GM13977 (cell line): Measurements from ENCODE around the gene EIF4G3.
"Not testable (repeated sequence)": the region's sequence is repeated elsewhere in the genome, so short reads cannot be mapped to it uniquely, and the experiment has no call there.

Experiments used
- DNase-seq: peaks from one replicate; pipeline ENCODE4 v3.0.0; 2012; ENCODE audit warnings: low spot score
- in situ Hi-C: fragments of 300-500 bp; cut with MboI; formaldehyde crosslinking; loops from one replicate; pipeline ENCODE4 v1.12.0; 2022; ENCODE audit warnings: low sequenced_read_pairs, low pct_unique_long_range_greater_than_20kb, mixed read lengths, inconsistent platforms; ENCODE audit not compliant: unreplicated experiment
- TF ChIP-seq, protein P1 (sequence below): IDR thresholded peaks from 2 replicates; pipeline ENCODE4 v1.5.1; 2012; ENCODE audit warnings: mild to moderate bottlenecking, control low read depth; ENCODE audit not compliant: insufficient read depth; ENCODE audit errors: extremely low read depth, missing control alignments

Gene EIF4G3

DNA sequence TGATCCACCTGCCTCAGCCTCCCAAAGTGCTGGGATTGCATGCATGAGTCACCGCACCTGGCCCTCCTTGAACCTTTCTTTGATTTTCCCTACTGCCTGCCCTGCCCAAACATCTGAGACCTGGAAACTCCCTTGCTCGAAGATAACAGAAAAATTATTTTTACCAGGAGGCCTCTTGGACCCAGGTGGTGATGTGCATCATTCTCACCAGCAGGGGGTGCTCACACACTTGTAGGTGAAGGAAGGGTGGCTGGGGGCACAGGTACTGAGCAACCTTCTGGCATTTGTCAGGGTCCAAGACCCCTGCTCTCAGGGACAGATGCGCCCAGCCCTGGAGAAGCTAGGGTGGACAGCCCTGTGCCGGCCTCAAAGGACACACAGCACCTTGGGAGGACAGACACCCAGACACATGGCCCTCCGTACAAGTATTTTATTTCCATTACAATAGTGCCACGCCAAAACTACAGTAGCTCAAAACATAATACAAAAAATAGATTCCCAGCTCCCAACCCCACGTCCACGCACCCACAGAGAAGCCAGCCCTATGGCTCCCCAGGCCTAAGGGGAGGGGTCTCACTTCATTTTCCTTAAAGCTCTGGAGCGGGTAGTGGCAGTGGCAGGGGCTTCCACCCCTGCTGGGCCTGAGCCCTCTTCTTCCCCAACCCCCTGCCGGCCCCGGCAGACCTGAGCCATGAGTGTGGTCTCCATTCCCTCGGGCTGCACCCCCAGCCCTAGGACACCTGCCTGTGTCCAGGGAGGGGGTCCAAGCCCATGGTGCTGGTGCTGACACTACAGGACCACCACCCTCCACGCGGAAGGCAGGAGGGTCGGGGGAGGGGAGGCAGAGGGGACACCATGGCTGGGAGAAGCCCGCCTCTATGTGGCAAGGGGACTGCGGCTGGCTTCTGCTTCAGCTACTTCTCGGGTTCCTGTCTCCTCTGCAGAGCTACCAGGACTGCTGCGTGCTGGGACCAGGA, 40.4 kb upstream of the EIF4G3 start:
- TF ChIP-seq, protein P1, sequence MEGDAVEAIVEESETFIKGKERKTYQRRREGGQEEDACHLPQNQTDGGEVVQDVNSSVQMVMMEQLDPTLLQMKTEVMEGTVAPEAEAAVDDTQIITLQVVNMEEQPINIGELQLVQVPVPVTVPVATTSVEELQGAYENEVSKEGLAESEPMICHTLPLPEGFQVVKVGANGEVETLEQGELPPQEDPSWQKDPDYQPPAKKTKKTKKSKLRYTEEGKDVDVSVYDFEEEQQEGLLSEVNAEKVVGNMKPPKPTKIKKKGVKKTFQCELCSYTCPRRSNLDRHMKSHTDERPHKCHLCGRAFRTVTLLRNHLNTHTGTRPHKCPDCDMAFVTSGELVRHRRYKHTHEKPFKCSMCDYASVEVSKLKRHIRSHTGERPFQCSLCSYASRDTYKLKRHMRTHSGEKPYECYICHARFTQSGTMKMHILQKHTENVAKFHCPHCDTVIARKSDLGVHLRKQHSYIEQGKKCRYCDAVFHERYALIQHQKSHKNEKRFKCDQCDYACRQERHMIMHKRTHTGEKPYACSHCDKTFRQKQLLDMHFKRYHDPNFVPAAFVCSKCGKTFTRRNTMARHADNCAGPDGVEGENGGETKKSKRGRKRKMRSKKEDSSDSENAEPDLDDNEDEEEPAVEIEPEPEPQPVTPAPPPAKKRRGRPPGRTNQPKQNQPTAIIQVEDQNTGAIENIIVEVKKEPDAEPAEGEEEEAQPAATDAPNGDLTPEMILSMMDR = peak; percentile 82
- in situ Hi-C loops = no loop called here
- peak; percentile 77 for DNase-seq

DNA sequence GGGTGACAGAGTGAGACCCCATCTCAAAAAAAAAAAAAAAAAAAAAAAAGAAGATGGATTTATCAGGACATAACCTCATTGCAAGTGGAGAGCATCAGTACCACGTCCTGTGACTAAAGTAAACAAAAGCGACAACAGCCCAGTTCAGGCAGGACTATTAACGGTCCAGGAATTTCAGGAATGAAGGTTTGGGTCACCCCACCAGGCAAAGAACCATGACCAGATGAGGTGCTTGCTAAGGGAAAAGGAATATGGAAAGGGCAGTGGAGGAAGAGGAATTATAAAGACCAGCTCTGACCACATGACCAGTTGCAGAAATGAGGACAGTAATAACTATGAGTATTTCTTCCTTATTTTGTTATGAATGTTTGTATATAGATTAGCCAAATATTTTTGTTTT, 35.4 kb upstream of the EIF4G3 start:
- DNase-seq = no peak
- in situ Hi-C loops = no loop called here
- TF ChIP-seq, protein P1 = no peak

DNA sequence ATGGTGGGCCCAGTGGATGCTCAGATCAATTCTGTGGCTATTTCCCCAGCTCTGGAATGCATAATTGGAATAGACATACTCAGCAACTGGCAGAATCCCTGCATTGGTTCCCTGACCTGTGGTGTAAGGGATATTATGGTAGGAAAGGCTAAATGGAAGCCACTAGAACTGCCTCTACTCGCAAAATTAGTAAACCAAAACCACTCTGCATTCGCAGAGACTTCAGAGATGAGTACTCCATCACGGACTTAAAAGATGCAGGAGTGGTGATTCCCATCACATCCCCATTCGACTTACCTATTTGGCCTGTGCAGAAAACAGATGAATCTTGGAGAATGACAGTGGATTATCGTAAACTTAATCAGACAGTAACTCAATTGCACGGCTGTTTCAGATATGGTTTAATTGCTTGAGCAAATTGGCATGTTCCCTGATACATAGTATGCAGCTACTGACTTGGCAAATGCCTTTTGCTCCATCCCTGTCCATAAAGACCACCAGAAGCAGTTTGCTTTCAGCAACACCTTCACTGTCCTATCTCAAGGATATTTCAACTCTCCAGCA, 31.5 kb upstream of the EIF4G3 start:
- in situ Hi-C loops = not testable (repeated sequence)
- peak; percentile 3 for DNase-seq

- TF ChIP-seq, protein P1 = no peak
- DNase-seq = peak; percentile 16
- in situ Hi-C loops = no loop called here
Observed at GRCh38 chr1:21206117-21206516, 29.4 kb upstream of the EIF4G3 start.

DNA sequence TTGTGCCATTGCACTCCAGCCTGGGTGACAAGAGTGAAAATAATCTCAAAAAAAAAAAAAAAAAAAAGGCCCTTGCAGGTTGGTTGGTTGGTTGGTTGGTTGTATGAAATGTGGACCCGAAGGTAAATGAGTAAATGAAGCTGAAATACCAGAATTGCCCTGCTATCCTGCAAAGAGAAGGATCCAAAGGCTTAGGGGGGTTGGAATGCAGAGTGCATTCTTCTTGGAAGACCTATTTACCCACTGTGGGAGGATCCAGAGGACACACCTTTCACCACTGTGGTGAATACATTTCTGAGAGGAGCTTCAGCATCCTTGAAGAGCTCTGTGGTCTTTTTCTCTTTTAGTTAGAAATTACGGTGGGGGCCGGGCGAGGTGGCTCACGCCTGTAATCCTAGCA, 28.7 kb upstream of the EIF4G3 start:
- no peak for DNase-seq
- TF ChIP-seq, protein P1 = no peak
- in situ Hi-C loops = no loop called here

DNA sequence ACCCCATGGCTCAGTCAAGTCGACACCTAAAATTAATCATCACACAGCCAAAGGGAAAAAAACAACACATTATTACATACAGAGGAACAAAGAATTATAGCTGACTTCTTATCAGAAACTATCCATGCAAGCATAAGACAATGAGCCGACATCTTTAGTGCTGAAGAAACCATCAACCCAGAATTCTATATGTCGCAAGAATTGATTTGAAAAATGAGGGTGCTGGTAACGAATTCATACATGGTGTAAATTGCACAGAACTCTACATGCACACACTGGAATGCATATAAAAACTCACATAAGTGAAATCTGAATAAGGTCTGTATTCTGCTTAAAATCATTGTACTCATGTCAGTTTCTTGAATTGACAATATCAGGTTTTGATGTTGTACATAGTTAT, 25.0 kb upstream of the EIF4G3 start:
- in situ Hi-C loops = no loop called here
- TF ChIP-seq, protein P1 = no peak
- no peak for DNase-seq

- not testable (repeated sequence) for DNase-seq
Observed at GRCh38 chr1:21201238-21201637, 24.5 kb upstream of the EIF4G3 start.

More at GRCh38 chr1:21201238-21201637, 24.5 kb upstream of the EIF4G3 start:
- in situ Hi-C loops = not testable (repeated sequence)
